Measurements from ENCODE around the gene GRK4. TPM values are rescaled to one million over a fixed set of nuclear protein-coding genes. Genes with fewer than 3 reads are reported as not detected.

The GRK4 gene
- total RNA-seq, 6 donors from 2014 or later, result 3.3 to 10.4 (median 4.7) TPM

- peak overlapping the region in 3 of 4 donors; percentile 35 to 56 (median 55) for H3K4me3 ChIP-seq
- H3K27me3 ChIP-seq, result no peaks in the 10 kb centered on the region
- H3K36me3 ChIP-seq, result no peaks in the 10 kb centered on the region
- no peaks in the 10 kb centered on the region for H3K9me3 ChIP-seq
- 85% methylated on average over 23 to 28 of the region's 28 CpGs for WGBS, 2 donors
- peak overlapping the region; percentile 79 to 90 (median 84) for H3K27ac ChIP-seq
- ATAC-seq (ENCODE audit: low FRiP score in 2 of 2) (no peak), DNase-seq (peak in 1 of 2 donors; percentile 73)
- H3K4me1 ChIP-seq, result peaks cover 26 to 48% (median 36%) of the 10 kb centered on the region in 4 donors
- TF ChIP-seq POLR2AphosphoS5 (IDR thresholded peaks at IDR 0.05) (no peak), EP300 (IDR thresholded peaks at IDR 0.05) (no peak), POLR2A (IDR thresholded peaks at IDR 0.05) (no peak)
- TF ChIP-seq, protein P1, sequence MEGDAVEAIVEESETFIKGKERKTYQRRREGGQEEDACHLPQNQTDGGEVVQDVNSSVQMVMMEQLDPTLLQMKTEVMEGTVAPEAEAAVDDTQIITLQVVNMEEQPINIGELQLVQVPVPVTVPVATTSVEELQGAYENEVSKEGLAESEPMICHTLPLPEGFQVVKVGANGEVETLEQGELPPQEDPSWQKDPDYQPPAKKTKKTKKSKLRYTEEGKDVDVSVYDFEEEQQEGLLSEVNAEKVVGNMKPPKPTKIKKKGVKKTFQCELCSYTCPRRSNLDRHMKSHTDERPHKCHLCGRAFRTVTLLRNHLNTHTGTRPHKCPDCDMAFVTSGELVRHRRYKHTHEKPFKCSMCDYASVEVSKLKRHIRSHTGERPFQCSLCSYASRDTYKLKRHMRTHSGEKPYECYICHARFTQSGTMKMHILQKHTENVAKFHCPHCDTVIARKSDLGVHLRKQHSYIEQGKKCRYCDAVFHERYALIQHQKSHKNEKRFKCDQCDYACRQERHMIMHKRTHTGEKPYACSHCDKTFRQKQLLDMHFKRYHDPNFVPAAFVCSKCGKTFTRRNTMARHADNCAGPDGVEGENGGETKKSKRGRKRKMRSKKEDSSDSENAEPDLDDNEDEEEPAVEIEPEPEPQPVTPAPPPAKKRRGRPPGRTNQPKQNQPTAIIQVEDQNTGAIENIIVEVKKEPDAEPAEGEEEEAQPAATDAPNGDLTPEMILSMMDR (IDR thresholded peaks at IDR 0.05), result no peak
These were observed 77.3 kb downstream of the GRK4 start for GRCh38 chr4:3040452-3041191.

DNA sequence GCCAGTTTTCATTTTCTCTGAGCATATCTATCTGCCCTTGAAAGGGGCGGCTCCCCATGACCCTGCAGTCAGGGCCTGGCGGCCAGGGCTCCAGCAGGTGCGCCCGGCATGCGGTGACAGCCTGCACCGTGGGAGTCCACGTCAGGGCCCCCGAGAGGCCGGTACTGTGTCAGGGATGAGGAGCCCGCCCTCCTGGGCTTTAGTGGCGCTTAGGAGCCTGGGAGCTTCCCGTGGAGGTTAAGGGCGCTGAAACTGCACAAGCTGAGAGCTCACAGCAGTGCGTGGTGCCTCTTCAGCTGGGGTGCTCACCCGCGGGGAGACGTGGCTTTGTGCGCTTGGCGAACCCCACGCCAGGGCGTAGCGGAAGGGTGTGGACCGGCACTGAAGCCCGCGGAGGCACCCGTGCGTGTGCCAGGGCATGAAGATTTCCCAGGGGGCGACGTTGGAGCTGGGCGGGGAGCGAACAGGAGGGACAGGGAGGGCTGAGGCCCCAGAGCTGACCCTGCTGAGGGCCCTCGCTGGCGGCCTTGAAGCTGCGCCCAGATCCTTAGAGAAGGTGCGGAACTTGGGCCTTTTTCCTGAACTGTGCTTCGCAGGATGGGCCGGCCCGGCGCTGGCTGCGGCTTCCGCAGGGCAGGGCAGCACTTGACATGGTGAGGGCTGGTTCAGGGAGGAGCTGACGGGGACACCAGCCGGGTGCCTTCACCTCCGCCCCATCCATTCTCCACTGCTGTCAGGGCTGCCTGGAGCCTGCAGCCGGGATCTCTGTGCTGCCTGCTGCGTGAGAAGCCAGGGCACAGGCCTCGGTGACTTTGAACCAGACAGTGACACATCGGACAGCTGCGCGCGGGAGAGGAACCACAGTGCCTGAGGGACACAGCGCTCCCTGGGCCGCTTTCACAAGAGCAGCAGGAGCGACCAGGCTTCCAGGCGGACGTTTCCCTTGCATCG is 78.1 kb downstream of the GRK4 start:
- Histone ChIP-seq H3K4me1 (peaks cover 26 to 55% (median 36%) of the 10 kb centered on the region in 4 donors), H3K27me3 (no peaks in the 10 kb centered on the region), H3K27ac (peak overlapping the region; percentile 79 to 90 (median 84)), H3K9me3 (no peaks in the 10 kb centered on the region), H3K4me3 (peak overlapping the region; percentile 31 to 56 (median 45)), H3K36me3 (no peaks in the 10 kb centered on the region)
- TF ChIP-seq, protein P1 (IDR thresholded peaks at IDR 0.05), result peak in 1 of 6 experiments; percentile 9
- peak; percentile 47 to 53 for TF ChIP-seq POLR2AphosphoS5 (IDR thresholded peaks at IDR 0.05)
- TF ChIP-seq EP300 (IDR thresholded peaks at IDR 0.05), result peak in 1 of 4 donors; percentile 11
- peak in 2 of 4 donors; percentile 21 to 61 for TF ChIP-seq POLR2A (IDR thresholded peaks at IDR 0.05)
- DNase-seq, result peak; percentile 76 to 92
- 27 to 29% methylated on average over 8 to 57 of the region's 57 CpGs for WGBS, 2 donors
- ATAC-seq (ENCODE audit: low FRiP score in 2 of 2), result peak; percentile 82 to 89

DNA sequence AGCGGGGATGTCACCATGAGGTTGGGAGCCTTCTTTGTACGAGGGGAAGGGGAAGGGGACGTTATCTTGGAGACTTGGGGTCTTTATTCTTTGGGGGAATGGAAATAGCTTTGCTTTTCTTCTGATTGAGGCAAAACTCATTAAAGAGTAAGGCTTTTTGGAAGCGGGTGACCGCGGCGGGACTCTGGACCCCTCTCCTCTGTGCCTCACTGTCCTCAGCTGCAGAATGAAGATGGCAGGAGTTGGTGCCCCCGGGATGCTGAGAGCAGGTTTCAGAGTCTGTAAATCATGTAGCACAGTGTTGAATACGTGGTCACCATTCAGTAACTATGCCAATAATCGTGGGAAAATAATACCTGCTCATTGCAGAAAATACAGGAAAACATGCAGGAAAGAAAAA is 78.9 kb downstream of the GRK4 start:
- WGBS, 2 donors, result 55 to 71% methylated on average over 10 of the region's 10 CpGs
- H3K27ac ChIP-seq, result peak overlapping the region; percentile 79 to 90 (median 84)
- TF ChIP-seq EP300 (IDR thresholded peaks at IDR 0.05) (no peak), POLR2AphosphoS5 (IDR thresholded peaks at IDR 0.05) (no peak), POLR2A (IDR thresholded peaks at IDR 0.05) (no peak)
- TF ChIP-seq, protein P1 (IDR thresholded peaks at IDR 0.05), result no peak
- DNase-seq, result no peak
- peaks cover 24 to 53% (median 35%) of the 10 kb centered on the region in 4 donors for H3K4me1 ChIP-seq
- H3K9me3 ChIP-seq, result no peaks in the 10 kb centered on the region
- H3K4me3 ChIP-seq, result peak overlapping the region; percentile 31 to 56 (median 45)
- no peaks in the 10 kb centered on the region for H3K36me3 ChIP-seq
- ATAC-seq (ENCODE audit: low FRiP score in 2 of 2), result no peak
- no peaks in the 10 kb centered on the region for H3K27me3 ChIP-seq

DNA sequence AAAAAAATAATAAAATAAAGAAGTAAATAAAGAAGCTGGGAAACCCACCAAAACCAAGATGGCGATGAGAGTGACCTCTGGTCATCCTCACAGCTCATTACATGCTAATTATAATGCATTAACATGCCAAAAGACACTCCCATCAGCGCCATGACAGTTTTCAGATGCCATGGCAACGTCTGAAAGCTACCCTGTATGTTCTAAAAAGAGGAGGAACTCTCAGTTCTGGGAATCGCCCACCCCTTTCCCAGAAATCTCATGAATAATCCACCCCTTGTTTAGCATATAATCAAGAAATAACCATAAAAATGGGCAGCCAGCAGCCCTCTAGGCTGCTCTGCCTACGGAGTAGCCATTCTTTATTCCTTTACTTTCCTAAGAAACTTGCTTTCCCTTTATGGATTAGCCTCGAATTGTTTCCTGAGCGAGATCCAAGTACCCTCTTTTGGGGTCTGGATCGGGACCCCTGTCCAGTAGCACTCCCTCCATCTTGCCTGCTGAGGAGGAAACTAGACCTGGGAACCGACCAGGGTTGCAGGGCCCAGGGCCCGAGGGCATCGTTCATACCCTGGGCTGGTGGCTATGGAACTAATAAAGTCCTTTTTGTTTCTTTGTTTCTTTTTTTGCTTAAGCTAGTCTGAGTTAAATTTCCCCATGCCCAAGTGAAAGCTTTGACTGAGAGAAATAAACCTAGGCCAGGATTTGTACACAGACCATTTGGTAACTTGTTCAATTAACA is 80.1 kb downstream of the GRK4 start:
- Histone ChIP-seq H3K9me3 (no peaks in the 10 kb centered on the region), H3K27ac (no peak overlapping the region), H3K27me3 (no peaks in the 10 kb centered on the region), H3K36me3 (no peaks in the 10 kb centered on the region), H3K4me1 (peaks cover 17 to 48% (median 28%) of the 10 kb centered on the region in 4 donors), H3K4me3 (no peak overlapping the region)
- ATAC-seq (ENCODE audit: low FRiP score in 2 of 2) (no peak), DNase-seq (no peak)
- no peak for TF ChIP-seq POLR2AphosphoS5 (IDR thresholded peaks at IDR 0.05)
- TF ChIP-seq EP300 (IDR thresholded peaks at IDR 0.05), result no peak
- TF ChIP-seq POLR2A (IDR thresholded peaks at IDR 0.05), result no peak
- TF ChIP-seq, protein P1 (IDR thresholded peaks at IDR 0.05), result no peak
- 92% methylated on average over 11 of the region's 11 CpGs for WGBS, 2 donors

Data from upper lobe of left lung (tissue), 6 donors.